Hematopoietic multipotent progenitor cell treated with erythropoietin and hydrocortisone succinate and interleukin-3 and kit ligand, for 15 days (in vitro differentiated cells): ENCODE results near the gene MLLT1.

Experiments
- DNase-seq: peaks from one replicate; pipeline ENCODE4 v3.0.0-alpha.2; 2015; ENCODE audit warnings: low spot score

Gene MLLT1

GRCh38 chr19:6210721-6211600 is 68.8 kb downstream of the MLLT1 start:
- no peak for DNase-seq

- no peak for DNase-seq
Observed at GRCh38 chr19:6210091-6210490, 69.7 kb downstream of the MLLT1 start.

GRCh38 chr19:6209680-6210079 is 70.1 kb downstream of the MLLT1 start:
- DNase-seq: no peak

- DNase-seq: no peak
Observed at GRCh38 chr19:6209233-6209632, 70.5 kb downstream of the MLLT1 start.

GRCh38 chr19:6204866-6205723 is 74.7 kb downstream of the MLLT1 start:
- no peak for DNase-seq

GRCh38 chr19:6204212-6204611 is 75.6 kb downstream of the MLLT1 start:
- no peak for DNase-seq

- peak; percentile 99 for DNase-seq
Observed at GRCh38 chr19:6199240-6199994, 80.4 kb downstream of the MLLT1 start.

GRCh38 chr19:6198896-6199239 is 80.9 kb downstream of the MLLT1 start:
- DNase-seq: no peak

GRCh38 chr19:6196361-6196760 is 83.4 kb downstream of the MLLT1 start:
- no peak for DNase-seq

- no peak for DNase-seq
Observed at GRCh38 chr19:6188811-6189210, 91.0 kb downstream of the MLLT1 start.

GRCh38 chr19:6187374-6187773 is 92.4 kb downstream of the MLLT1 start:
- no peak for DNase-seq

GRCh38 chr19:6185835-6186834 is 93.6 kb downstream of the MLLT1 start:
- no peak for DNase-seq

GRCh38 chr19:6185093-6185834 is 94.5 kb downstream of the MLLT1 start:
- no peak for DNase-seq

- no peak for DNase-seq
Observed at GRCh38 chr19:6181119-6181518, 98.7 kb downstream of the MLLT1 start.

GRCh38 chr19:6173190-6173589 is 106.6 kb downstream of the MLLT1 start:
- DNase-seq: no peak

- no peak for DNase-seq
Observed at GRCh38 chr19:6172074-6172863, 107.5 kb downstream of the MLLT1 start.

- DNase-seq: no peak
Observed at GRCh38 chr19:6167115-6167514, 112.7 kb downstream of the MLLT1 start.

- no peak for DNase-seq
Observed at GRCh38 chr19:6164906-6165531, 114.8 kb downstream of the MLLT1 start.

GRCh38 chr19:6161271-6161850 is 118.4 kb downstream of the MLLT1 start:
- peak; percentile 23 for DNase-seq
